ENCODE data around the gene C7.

DNA sequence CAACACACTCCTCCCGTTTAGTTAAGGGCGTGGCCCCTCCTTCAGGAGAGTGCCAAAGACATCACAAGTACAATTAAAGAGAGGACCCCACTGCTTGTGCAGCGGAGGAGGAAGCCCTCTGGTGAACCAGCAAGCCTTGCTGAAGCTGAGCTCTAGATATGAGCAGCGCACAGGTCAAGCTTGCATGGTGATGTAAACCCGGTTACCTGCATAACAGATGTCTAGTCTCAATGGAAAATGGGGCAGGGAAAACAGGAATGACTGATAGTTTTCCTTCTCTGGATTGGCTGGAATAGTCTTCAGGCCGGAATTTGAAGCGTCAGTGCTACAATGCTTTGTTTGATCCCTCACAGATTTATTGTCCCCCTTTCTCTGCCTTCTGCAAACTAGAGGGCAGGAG is 95.6 kb downstream of the C7 start:
- TF ChIP-seq ZNF660 (CRISPR knock-in tag; IDR thresholded peaks at IDR 0.05; ENCODE audit: borderline replicate concordance, low read depth) (no peak), HDAC1 (CRISPR knock-in tag; IDR thresholded peaks at IDR 0.05) (no peak), MYPOP (CRISPR knock-in tag; IDR thresholded peaks at IDR 0.05) (no peak), NR0B2 (CRISPR knock-in tag; IDR thresholded peaks at IDR 0.05) (no peak), ZFX (CRISPR knock-in tag; IDR thresholded peaks at IDR 0.05; ENCODE audit: low read depth) (no peak), SP1 (IDR thresholded peaks at IDR 0.05) (no peak), SP1 (CRISPR knock-in tag; IDR thresholded peaks at IDR 0.05) (no peak), RNF2 (conservative IDR thresholded peaks at IDR 0.05; ENCODE audit: low read depth) (no peak), HNRNPH1 (optimal IDR thresholded peaks at IDR 0.05; ENCODE audit: low read depth, low read length) (no peak), KLF11 (CRISPR knock-in tag; IDR thresholded peaks at IDR 0.05) (no peak), CREM (IDR thresholded peaks at IDR 0.05) (no peak), CREM (CRISPR knock-in tag; IDR thresholded peaks at IDR 0.05) (no peak), PAX8 (CRISPR knock-in tag; IDR thresholded peaks at IDR 0.05; ENCODE audit: borderline replicate concordance) (no peak), CHCHD3 (CRISPR knock-in tag; IDR thresholded peaks at IDR 0.05) (no peak), MEF2D (CRISPR knock-in tag; IDR thresholded peaks at IDR 0.05) (no peak)
- TF ChIP-seq, protein P1, sequence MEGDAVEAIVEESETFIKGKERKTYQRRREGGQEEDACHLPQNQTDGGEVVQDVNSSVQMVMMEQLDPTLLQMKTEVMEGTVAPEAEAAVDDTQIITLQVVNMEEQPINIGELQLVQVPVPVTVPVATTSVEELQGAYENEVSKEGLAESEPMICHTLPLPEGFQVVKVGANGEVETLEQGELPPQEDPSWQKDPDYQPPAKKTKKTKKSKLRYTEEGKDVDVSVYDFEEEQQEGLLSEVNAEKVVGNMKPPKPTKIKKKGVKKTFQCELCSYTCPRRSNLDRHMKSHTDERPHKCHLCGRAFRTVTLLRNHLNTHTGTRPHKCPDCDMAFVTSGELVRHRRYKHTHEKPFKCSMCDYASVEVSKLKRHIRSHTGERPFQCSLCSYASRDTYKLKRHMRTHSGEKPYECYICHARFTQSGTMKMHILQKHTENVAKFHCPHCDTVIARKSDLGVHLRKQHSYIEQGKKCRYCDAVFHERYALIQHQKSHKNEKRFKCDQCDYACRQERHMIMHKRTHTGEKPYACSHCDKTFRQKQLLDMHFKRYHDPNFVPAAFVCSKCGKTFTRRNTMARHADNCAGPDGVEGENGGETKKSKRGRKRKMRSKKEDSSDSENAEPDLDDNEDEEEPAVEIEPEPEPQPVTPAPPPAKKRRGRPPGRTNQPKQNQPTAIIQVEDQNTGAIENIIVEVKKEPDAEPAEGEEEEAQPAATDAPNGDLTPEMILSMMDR (CRISPR knock-in tag; IDR thresholded peaks at IDR 0.05): no peak
